Hematopoietic multipotent progenitor cell treated with erythropoietin and hydrocortisone succinate and interleukin-3 and kit ligand, for 6 days (in vitro differentiated cells): ENCODE data around the gene GRIK2.

Source experiments
- DNase-seq: peaks from one replicate; pipeline ENCODE4 v3.0.0-alpha.2; 2015

GRIK2 gene

GRCh38 chr6:101728956-101729355 is 335.4 kb downstream of the GRIK2 start:
- no peak for DNase-seq

GRCh38 chr6:101730954-101731353 is 337.4 kb downstream of the GRIK2 start:
- DNase-seq, result no peak

GRCh38 chr6:101733899-101734298 is 340.4 kb downstream of the GRIK2 start:
- no peak for DNase-seq

GRCh38 chr6:101738481-101738880 is 345.0 kb downstream of the GRIK2 start:
- no peak for DNase-seq

GRCh38 chr6:101740631-101741030 is 347.1 kb downstream of the GRIK2 start:
- no peak for DNase-seq

- no peak for DNase-seq
Observed at GRCh38 chr6:101741474-101742171, 348.1 kb downstream of the GRIK2 start.

GRCh38 chr6:101747160-101747559 is 353.7 kb downstream of the GRIK2 start:
- no peak for DNase-seq

- peak; percentile 63 for DNase-seq
Observed at GRCh38 chr6:101747716-101748115, 354.2 kb downstream of the GRIK2 start.

- DNase-seq, result no peak
Observed at GRCh38 chr6:101755931-101756330, 362.4 kb downstream of the GRIK2 start.

GRCh38 chr6:101758368-101758767 is 364.9 kb downstream of the GRIK2 start:
- no peak for DNase-seq

GRCh38 chr6:101760843-101761621 is 367.5 kb downstream of the GRIK2 start:
- peak; percentile 23 for DNase-seq

- DNase-seq, result no peak
Observed at GRCh38 chr6:101762851-101763250, 369.3 kb downstream of the GRIK2 start.

GRCh38 chr6:101765281-101765680 is 371.8 kb downstream of the GRIK2 start:
- DNase-seq, result no peak

- no peak for DNase-seq
Observed at GRCh38 chr6:101770116-101770515, 376.6 kb downstream of the GRIK2 start.

- no peak for DNase-seq
Observed at GRCh38 chr6:101776919-101777350, 383.4 kb downstream of the GRIK2 start.

- no peak for DNase-seq
Observed at GRCh38 chr6:101777646-101778045, 384.1 kb downstream of the GRIK2 start.

GRCh38 chr6:101779051-101779844 is 385.7 kb downstream of the GRIK2 start:
- DNase-seq, result no peak

- DNase-seq, result no peak
Observed at GRCh38 chr6:101783287-101783686, 389.8 kb downstream of the GRIK2 start.

- no peak for DNase-seq
Observed at GRCh38 chr6:101784094-101784493, 390.6 kb downstream of the GRIK2 start.

GRCh38 chr6:101799531-101799930 is 406.0 kb downstream of the GRIK2 start:
- DNase-seq, result no peak

GRCh38 chr6:101800598-101800997 is 407.1 kb downstream of the GRIK2 start:
- DNase-seq, result no peak

- DNase-seq, result no peak
Observed at GRCh38 chr6:101803136-101803535, 409.6 kb downstream of the GRIK2 start.

- no peak for DNase-seq
Observed at GRCh38 chr6:101806241-101806640, 412.7 kb downstream of the GRIK2 start.

- no peak for DNase-seq
Observed at GRCh38 chr6:101811108-101811507, 417.6 kb downstream of the GRIK2 start.
